ENCODE data around the gene KRTAP12-1.
"Not testable (repeated sequence)": the region's sequence is repeated elsewhere in the genome, so short reads cannot be mapped to it uniquely, and the experiment has no call there.

DNA sequence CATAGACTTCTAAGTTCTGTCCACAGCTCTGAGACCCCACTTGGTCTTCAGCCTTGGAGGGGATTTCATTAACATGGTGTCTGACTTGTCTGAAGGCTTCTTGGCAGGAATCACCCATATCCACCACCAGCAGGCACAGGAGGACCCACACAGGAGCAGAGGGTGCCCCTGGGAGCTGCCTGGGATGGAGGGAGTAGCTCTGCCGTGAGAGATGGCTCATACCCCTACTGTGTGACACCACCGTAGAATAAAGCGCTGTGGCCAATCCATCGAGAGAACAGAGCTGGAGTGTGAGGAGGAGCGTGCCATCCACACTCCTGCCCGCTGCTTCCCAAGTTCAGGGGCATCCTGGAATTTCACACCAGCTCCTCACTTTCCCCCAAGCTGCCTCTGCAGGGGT, 3.1 kb upstream of the KRTAP12-1 start:
- TF ChIP-seq, protein P1, sequence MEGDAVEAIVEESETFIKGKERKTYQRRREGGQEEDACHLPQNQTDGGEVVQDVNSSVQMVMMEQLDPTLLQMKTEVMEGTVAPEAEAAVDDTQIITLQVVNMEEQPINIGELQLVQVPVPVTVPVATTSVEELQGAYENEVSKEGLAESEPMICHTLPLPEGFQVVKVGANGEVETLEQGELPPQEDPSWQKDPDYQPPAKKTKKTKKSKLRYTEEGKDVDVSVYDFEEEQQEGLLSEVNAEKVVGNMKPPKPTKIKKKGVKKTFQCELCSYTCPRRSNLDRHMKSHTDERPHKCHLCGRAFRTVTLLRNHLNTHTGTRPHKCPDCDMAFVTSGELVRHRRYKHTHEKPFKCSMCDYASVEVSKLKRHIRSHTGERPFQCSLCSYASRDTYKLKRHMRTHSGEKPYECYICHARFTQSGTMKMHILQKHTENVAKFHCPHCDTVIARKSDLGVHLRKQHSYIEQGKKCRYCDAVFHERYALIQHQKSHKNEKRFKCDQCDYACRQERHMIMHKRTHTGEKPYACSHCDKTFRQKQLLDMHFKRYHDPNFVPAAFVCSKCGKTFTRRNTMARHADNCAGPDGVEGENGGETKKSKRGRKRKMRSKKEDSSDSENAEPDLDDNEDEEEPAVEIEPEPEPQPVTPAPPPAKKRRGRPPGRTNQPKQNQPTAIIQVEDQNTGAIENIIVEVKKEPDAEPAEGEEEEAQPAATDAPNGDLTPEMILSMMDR (IDR thresholded peaks at IDR 0.05), result not testable (repeated sequence)
- not testable (repeated sequence) for TF ChIP-seq EP300 (IDR thresholded peaks at IDR 0.05)

Data from stomach (tissue), 4 donors.